GM23338 (cell line): ENCODE measurements around the gene PLEKHA8. TPM values are rescaled to one million over a fixed set of nuclear protein-coding genes. Genes with fewer than 3 reads are reported as not detected.
A peak's percentile ranks its signal among the peaks of the same experiment; 100 is the strongest.

Experiments
- ATAC-seq: fragments of 200-7000 bp; cut with Tn5 transposase; 3 replicates; pipeline ENCODE4 v1.9.1; 2020
- DNase-seq: peaks from one replicate; pipeline ENCODE4 v3.0.0-alpha.2; 2015; ENCODE audit warnings: low spot score
- H2AFZ ChIP-seq: fragments of 200-600 bp; sonication (generic); 2 replicates; pipeline ENCODE4 v1.8.0; 2016; ENCODE audit warnings: antibody characterized with exemption, mild to moderate bottlenecking, moderate library complexity
- H3F3A ChIP-seq: fragments of 200-600 bp; sonication (generic); replicated peaks from 2 replicates; pipeline ENCODE4 v1.8.0; 2017; ENCODE audit warnings: antibody characterized with exemption, mixed run types, low read depth
- H3K27ac ChIP-seq: fragments of 200-600 bp; sonication (generic); 2 replicates; pipeline ENCODE4 v1.6.1; 2016; ENCODE audit warnings: low read depth
- H3K27me3 ChIP-seq: fragments of 200-600 bp; sonication (generic); 2 replicates; pipeline ENCODE4 v1.8.0; 2016; ENCODE audit warnings: mild to moderate bottlenecking, mixed run types, moderate library complexity; ENCODE audit not compliant: insufficient read depth
- H3K36me3 ChIP-seq: fragments of 200-600 bp; sonication (generic); 2 replicates; pipeline ENCODE4 v1.8.0; 2016; ENCODE audit warnings: mild to moderate bottlenecking; ENCODE audit not compliant: insufficient read depth
- H3K4me1 ChIP-seq: fragments of 200-600 bp; sonication (generic); 2 replicates; pipeline ENCODE4 v1.8.0; 2016; ENCODE audit warnings: mild to moderate bottlenecking, moderate library complexity; ENCODE audit not compliant: insufficient read depth
- H3K4me2 ChIP-seq: fragments of 200-600 bp; sonication (generic); 2 replicates; pipeline ENCODE4 v1.7.1; 2017; ENCODE audit warnings: mixed run types
- H3K4me3 ChIP-seq: fragments of 200-600 bp; sonication (generic); 2 replicates; pipeline ENCODE4 v1.6.1; 2016; ENCODE audit warnings: mixed run types
- H3K79me2 ChIP-seq: fragments of 200-600 bp; sonication (generic); replicated peaks from 2 replicates; pipeline ENCODE4 v1.8.0; 2017; ENCODE audit warnings: mild to moderate bottlenecking; ENCODE audit not compliant: insufficient read depth
- H3K9me2 ChIP-seq: fragments of 200-600 bp; sonication (generic); 2 replicates; pipeline ENCODE4 v1.8.0; 2017; ENCODE audit not compliant: insufficient read depth
- H4K20me1 ChIP-seq: fragments of 200-600 bp; sonication (generic); replicated peaks from 2 replicates; pipeline ENCODE4 v1.8.0; 2017; ENCODE audit warnings: mild to moderate bottlenecking; ENCODE audit not compliant: insufficient read depth
- H3K27ac Mint-ChIP-seq: 2 replicates; pipeline ENCODE4 v1.8.0; 2020; ENCODE audit warnings: inconsistent platforms, mild to moderate bottlenecking, moderate library complexity, mixed read lengths
- H3K27me3 Mint-ChIP-seq: 3 replicates; pipeline ENCODE4 v1.8.0; 2022; ENCODE audit warnings: low read depth, mild to moderate bottlenecking, moderate library complexity, mixed read lengths, inconsistent platforms; ENCODE audit not compliant: insufficient read depth, poor library complexity
- H3K36me3 Mint-ChIP-seq: 3 replicates; pipeline ENCODE4 v1.8.0; 2021; ENCODE audit warnings: low read depth, mild to moderate bottlenecking, inconsistent platforms, moderate library complexity, mixed read lengths
- H3K4me1 Mint-ChIP-seq: 3 replicates; pipeline ENCODE4 v1.8.0; 2020; ENCODE audit warnings: mild to moderate bottlenecking, inconsistent platforms, mixed read lengths
- H3K4me3 Mint-ChIP-seq: 3 replicates; pipeline ENCODE4 v1.8.0; 2021; ENCODE audit warnings: moderate library complexity, mild to moderate bottlenecking, inconsistent platforms, mixed read lengths
- H3K9me3 Mint-ChIP-seq: 3 replicates; pipeline ENCODE4 v1.8.0; 2020; ENCODE audit warnings: moderate library complexity, mild to moderate bottlenecking, inconsistent platforms, mixed read lengths
- CREB1 ChIP-seq: fragments of 250-450 bp; sonication (Bioruptor Pico); IDR thresholded peaks from 2 replicates; pipeline ENCODE4 v1.5.0; 2020; ENCODE audit warnings: low read depth, mild to moderate bottlenecking, moderate library complexity
- CTCF ChIP-seq, 2 experiments: fragments of 200-600 bp in 1 of 2; sonication (generic) in 1 of 2; conservative IDR thresholded peaks; 2 replicates each; pipeline versions ENCODE4 v1.5.1 to v1.6.1; 2016 to 2017; ENCODE audit warnings: antibody characterized with exemption in 2 of 2, low read depth in 2 of 2, mild to moderate bottlenecking in 2 of 2, moderate library complexity in 1 of 2
- EZH2 ChIP-seq: fragments of 200-600 bp; sonication (generic); IDR thresholded peaks from one replicate; pipeline ENCODE4 v1.8.0; 2017; ENCODE audit warnings: antibody characterized with exemption, mild to moderate bottlenecking, low read depth; ENCODE audit not compliant: unreplicated experiment
- EZH2phosphoT487 ChIP-seq: fragments of 200-600 bp; sonication (generic); IDR thresholded peaks from one replicate; pipeline ENCODE4 v1.8.1; 2018; ENCODE audit warnings: antibody characterized with exemption; ENCODE audit not compliant: unreplicated experiment
- JUNB ChIP-seq: IDR thresholded peaks from one replicate; pipeline ENCODE4 v1.6.1; 2016; ENCODE audit warnings: antibody characterized with exemption; ENCODE audit not compliant: unreplicated experiment
- NANOG ChIP-seq: IDR thresholded peaks from 2 replicates; pipeline ENCODE4 v1.6.1; 2016; ENCODE audit warnings: antibody characterized with exemption, borderline replicate concordance
- POLR2AphosphoS5 ChIP-seq: IDR thresholded peaks from 2 replicates; pipeline ENCODE4 v1.6.1; 2016; ENCODE audit warnings: antibody characterized with exemption, low read depth
- STAT1 ChIP-seq: IDR thresholded peaks from one replicate; pipeline ENCODE4 v1.6.1; 2016; ENCODE audit warnings: antibody characterized with exemption; ENCODE audit not compliant: unreplicated experiment
- ZNF114 ChIP-seq: fragments of 250-450 bp; sonication (Bioruptor Pico); IDR thresholded peaks from 2 replicates; pipeline ENCODE4 v1.5.0; 2020; ENCODE audit warnings: mild to moderate bottlenecking, moderate library complexity
- ZNF331 ChIP-seq: fragments of 250-450 bp; sonication (Bioruptor Pico); IDR thresholded peaks from 2 replicates; pipeline ENCODE4 v1.5.0; 2020; ENCODE audit warnings: low read depth, mild to moderate bottlenecking, moderate library complexity
- ZNF462 ChIP-seq: fragments of 250-450 bp; sonication (Bioruptor Pico); IDR thresholded peaks from 2 replicates; pipeline ENCODE4 v1.5.0; 2020; ENCODE audit warnings: mild to moderate bottlenecking, moderate library complexity
- polyA plus RNA-seq: library from polyadenylated mRNA; unstranded; fragments of >200 nt; fragmentation: Nextera tagmentation; extraction: Ambion mirVana; gene quantifications from 2 replicates; pipeline ENCODE4 v1.2.1, GENCODE V29; 2016
- total RNA-seq: library from RNA; depleted of rRNA; stranded (reverse); fragments of >200 nt; shearing (Covaris generic); gene quantifications from 2 replicates; pipeline ENCODE4 v1.2.3, GENCODE V29; 2014
- TF ChIP-seq, protein P1 (sequence below): IDR thresholded peaks from one replicate; pipeline ENCODE4 v1.6.1; 2018; ENCODE audit warnings: antibody characterized with exemption; ENCODE audit not compliant: unreplicated experiment
- TF ChIP-seq, protein P2 (sequence below): IDR thresholded peaks from 2 replicates; pipeline ENCODE4 v1.6.1; 2016; ENCODE audit warnings: antibody characterized with exemption

Gene PLEKHA8
- total and polyA plus RNA-seq, 2 experiments from 2014 or later = 11.6 to 44.9 TPM

GRCh38 chr7:30028749-30029635, 780 bp downstream of the PLEKHA8 start:
- Histone ChIP-seq H3K27ac (peak overlapping the region; percentile 57; the same call in 1 of the 2 replicates), H3F3A (no peaks in the 10 kb centered on the region), H3K4me1 (peaks cover 34% of the 10 kb centered on the region), H3K4me3 (peak overlapping the region; percentile 57), H2AFZ (peak overlapping the region; percentile 54), H3K27me3 (no peaks in the 10 kb centered on the region), H3K9me2 (no peaks in the 10 kb centered on the region), H3K4me2 (peak overlapping the region; percentile 88), H3K79me2 (peaks cover 71% of the 10 kb centered on the region), H4K20me1 (peaks cover 29% of the 10 kb centered on the region), H3K36me3 (no peaks in the 10 kb centered on the region)
- H3K4me1 Mint-ChIP-seq = peaks cover 19% of the 10 kb centered on the region
- H3K27ac Mint-ChIP-seq = peak overlapping the region; percentile 89
- TF ChIP-seq EZH2phosphoT487 (no peak), POLR2AphosphoS5 (no peak), ZNF114 (CRISPR knock-in tag) (no peak), CREB1 (CRISPR knock-in tag) (no peak), ZNF462 (no peak), JUNB (no peak), ZNF331 (CRISPR knock-in tag) (no peak), CTCF (conservative IDR thresholded peaks at IDR 0.05; ENCODE audit: low read depth in 2 of 2) (no peak), NANOG (no peak), EZH2 (no peak), STAT1 (no peak)
- TF ChIP-seq, protein P1, sequence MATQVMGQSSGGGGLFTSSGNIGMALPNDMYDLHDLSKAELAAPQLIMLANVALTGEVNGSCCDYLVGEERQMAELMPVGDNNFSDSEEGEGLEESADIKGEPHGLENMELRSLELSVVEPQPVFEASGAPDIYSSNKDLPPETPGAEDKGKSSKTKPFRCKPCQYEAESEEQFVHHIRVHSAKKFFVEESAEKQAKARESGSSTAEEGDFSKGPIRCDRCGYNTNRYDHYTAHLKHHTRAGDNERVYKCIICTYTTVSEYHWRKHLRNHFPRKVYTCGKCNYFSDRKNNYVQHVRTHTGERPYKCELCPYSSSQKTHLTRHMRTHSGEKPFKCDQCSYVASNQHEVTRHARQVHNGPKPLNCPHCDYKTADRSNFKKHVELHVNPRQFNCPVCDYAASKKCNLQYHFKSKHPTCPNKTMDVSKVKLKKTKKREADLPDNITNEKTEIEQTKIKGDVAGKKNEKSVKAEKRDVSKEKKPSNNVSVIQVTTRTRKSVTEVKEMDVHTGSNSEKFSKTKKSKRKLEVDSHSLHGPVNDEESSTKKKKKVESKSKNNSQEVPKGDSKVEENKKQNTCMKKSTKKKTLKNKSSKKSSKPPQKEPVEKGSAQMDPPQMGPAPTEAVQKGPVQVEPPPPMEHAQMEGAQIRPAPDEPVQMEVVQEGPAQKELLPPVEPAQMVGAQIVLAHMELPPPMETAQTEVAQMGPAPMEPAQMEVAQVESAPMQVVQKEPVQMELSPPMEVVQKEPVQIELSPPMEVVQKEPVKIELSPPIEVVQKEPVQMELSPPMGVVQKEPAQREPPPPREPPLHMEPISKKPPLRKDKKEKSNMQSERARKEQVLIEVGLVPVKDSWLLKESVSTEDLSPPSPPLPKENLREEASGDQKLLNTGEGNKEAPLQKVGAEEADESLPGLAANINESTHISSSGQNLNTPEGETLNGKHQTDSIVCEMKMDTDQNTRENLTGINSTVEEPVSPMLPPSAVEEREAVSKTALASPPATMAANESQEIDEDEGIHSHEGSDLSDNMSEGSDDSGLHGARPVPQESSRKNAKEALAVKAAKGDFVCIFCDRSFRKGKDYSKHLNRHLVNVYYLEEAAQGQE = no peak
- TF ChIP-seq, protein P2, sequence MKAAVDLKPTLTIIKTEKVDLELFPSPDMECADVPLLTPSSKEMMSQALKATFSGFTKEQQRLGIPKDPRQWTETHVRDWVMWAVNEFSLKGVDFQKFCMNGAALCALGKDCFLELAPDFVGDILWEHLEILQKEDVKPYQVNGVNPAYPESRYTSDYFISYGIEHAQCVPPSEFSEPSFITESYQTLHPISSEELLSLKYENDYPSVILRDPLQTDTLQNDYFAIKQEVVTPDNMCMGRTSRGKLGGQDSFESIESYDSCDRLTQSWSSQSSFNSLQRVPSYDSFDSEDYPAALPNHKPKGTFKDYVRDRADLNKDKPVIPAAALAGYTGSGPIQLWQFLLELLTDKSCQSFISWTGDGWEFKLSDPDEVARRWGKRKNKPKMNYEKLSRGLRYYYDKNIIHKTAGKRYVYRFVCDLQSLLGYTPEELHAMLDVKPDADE = no peak
- H3K4me3 Mint-ChIP-seq = no peak overlapping the region
- ATAC-seq (peak; percentile 36), DNase-seq (peak; percentile 85)
- H3K27me3 Mint-ChIP-seq = peaks cover 4% of the 10 kb centered on the region
- H3K9me3 Mint-ChIP-seq = no peaks in the 10 kb centered on the region
- H3K36me3 Mint-ChIP-seq = no peaks in the 10 kb centered on the region
